ENCODE results near the gene GRM4.

Gene GRM4

DNA sequence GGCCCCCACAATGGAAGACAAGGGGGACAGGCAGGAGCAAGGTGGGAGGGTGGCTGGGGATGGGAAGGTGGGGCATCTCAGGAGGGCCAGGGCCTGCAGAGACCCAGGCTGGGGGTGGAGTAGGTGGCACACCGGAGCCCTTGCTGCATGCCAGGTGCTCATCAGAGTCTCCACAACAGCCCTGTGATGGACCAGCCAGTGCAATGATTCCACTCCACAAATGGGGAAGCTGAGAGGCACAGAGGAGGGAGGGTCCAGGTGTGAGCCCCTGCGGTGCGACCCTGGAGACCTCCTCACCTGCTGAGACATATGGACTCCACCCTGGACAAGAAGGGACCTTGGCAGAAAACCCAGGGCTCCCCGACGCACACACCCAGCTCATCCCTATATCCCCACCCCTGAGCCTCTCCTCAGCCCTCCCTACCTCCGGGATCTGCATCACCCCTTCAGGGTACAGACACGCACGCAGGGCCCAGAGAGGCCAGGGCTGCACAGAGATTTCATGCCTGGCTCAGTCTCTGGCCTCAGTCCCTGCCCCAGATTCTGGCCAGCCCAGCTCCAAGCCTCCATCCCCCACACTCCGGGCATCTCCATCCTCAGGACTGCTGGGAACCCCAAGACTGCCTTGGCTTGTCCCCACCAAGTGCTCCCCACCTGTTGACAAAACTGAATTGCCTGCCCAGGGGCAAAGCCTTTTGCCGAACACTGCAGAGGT, 7.1 kb upstream of the GRM4 start:
- Histone ChIP-seq H3K9me3 (ENCODE audit: low read depth, low read length) (no peaks in the 10 kb centered on the region), H3K9ac (ENCODE audit: insufficient read length) (no peak overlapping the region), H3K27ac (no peak overlapping the region), H3K4me3 (no peak overlapping the region), H3K36me3 (ENCODE audit: insufficient read depth, low read length) (no peaks in the 10 kb centered on the region)
- no peak for DNase-seq (ENCODE audit: low read depth, low spot score)
- TF ChIP-seq EZH2 (IDR thresholded peaks at IDR 0.05) (no peak), POLR2AphosphoS5 (IDR thresholded peaks at IDR 0.05; ENCODE audit: borderline replicate concordance, low read depth, low read length) (no peak), FOXP2 (optimal IDR thresholded peaks at IDR 0.05; ENCODE audit: control extremely low read depth, extremely low read length, insufficient read depth) (no peak)

DNA sequence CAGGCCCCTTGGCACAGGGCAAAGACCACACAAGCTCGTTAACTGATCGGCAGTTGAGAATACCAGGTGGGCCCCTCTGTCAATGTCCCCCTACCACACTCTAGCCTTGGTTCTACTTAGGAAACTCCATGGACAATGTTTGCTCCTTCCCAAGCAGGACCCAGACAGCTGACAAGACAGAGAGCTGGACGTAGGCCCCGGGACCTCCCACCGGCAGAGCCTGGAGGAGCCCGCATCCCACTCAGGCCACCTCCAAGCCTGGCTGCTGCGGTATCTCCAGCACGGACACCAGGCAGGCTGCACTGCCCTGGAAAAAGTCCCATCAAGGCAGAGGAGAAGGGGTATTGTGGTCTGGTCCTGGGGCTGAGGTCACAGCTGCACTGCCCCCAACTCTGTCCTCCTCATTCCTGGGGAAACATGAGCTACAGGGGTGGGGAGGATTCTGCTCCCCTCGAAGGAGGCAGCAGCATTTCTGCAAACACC, 6.2 kb upstream of the GRM4 start:
- DNase-seq (ENCODE audit: low read depth, low spot score), result no peak
- Histone ChIP-seq H3K9me3 (ENCODE audit: low read depth, low read length) (no peaks in the 10 kb centered on the region), H3K4me3 (no peak overlapping the region), H3K27ac (no peak overlapping the region), H3K9ac (ENCODE audit: insufficient read length) (no peak overlapping the region), H3K36me3 (ENCODE audit: insufficient read depth, low read length) (no peaks in the 10 kb centered on the region)
- TF ChIP-seq EZH2 (IDR thresholded peaks at IDR 0.05), result no peak
- TF ChIP-seq FOXP2 (optimal IDR thresholded peaks at IDR 0.05; ENCODE audit: control extremely low read depth, extremely low read length, insufficient read depth), result no peak
- no peak for TF ChIP-seq POLR2AphosphoS5 (IDR thresholded peaks at IDR 0.05; ENCODE audit: borderline replicate concordance, low read depth, low read length)

DNA sequence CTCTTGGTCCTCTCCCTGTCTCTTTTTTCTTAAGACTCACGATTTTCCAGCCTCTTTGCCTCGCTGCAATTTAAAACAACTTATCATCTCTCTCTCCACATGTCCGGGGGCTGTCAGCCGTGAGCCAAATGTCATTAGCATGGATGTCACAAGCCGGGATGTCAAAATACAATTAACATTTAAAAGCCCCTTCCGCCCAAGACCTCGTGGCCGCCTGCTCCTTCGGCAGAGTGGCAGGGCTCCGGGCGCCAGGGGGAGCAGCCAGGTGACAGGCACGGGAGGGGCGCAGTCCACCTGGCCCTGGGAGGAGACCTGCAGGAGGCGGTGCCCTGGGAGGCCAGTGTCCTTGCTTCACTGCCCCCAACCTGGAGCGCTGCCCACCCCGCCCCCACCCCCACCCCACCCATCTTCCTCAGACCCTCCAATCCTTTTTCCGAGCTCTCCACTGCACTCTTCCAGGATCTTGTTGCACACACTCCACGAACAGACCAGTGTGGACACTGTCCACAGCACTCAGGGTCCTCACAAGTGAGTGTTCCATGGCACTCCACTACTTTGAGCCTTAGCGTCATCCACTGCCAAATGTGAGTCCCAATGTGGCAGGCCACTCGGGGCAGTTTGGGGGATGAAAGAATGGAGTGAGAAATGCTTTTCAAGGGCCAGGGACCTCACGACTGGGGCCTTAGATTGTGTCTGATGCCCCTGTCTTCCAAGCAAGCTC, 5.6 kb upstream of the GRM4 start:
- H3K9ac ChIP-seq (ENCODE audit: insufficient read length), result no peak overlapping the region
- H3K36me3 ChIP-seq (ENCODE audit: insufficient read depth, low read length), result no peaks in the 10 kb centered on the region
- H3K9me3 ChIP-seq (ENCODE audit: low read depth, low read length), result no peaks in the 10 kb centered on the region
- TF ChIP-seq FOXP2 (optimal IDR thresholded peaks at IDR 0.05; ENCODE audit: control extremely low read depth, extremely low read length, insufficient read depth) (no peak), EZH2 (IDR thresholded peaks at IDR 0.05) (no peak), POLR2AphosphoS5 (IDR thresholded peaks at IDR 0.05; ENCODE audit: borderline replicate concordance, low read depth, low read length) (no peak)
- DNase-seq (ENCODE audit: low read depth, low spot score), result no peak
- no peak overlapping the region for H3K4me3 ChIP-seq
- no peak overlapping the region for H3K27ac ChIP-seq

DNA sequence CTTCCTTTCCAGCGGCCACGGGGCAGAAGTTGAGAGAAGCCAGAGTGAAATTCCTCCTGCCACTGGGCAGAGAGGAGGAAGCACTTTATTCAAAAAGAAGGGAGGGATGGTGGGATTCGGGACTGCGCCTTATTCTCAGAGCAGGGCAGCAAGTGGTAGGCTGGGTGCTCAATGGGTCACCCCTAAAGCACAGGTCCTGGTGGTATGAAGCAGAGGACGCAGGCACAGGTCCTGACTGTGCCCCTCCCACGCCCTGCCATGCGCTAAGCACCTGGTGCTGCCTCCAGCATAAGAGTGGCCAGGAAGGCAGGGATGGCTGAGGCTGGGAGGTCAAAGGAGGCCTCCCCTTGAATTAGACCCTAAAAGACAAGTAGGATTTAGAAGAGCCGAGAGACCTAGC, 4.9 kb upstream of the GRM4 start:
- H3K4me3 ChIP-seq, result no peak overlapping the region
- no peak overlapping the region for H3K9ac ChIP-seq (ENCODE audit: insufficient read length)
- TF ChIP-seq EZH2 (IDR thresholded peaks at IDR 0.05) (no peak), POLR2AphosphoS5 (IDR thresholded peaks at IDR 0.05; ENCODE audit: borderline replicate concordance, low read depth, low read length) (no peak), FOXP2 (optimal IDR thresholded peaks at IDR 0.05; ENCODE audit: control extremely low read depth, extremely low read length, insufficient read depth) (no peak)
- no peak for DNase-seq (ENCODE audit: low read depth, low spot score)
- no peaks in the 10 kb centered on the region for H3K9me3 ChIP-seq (ENCODE audit: low read depth, low read length)
- no peaks in the 10 kb centered on the region for H3K36me3 ChIP-seq (ENCODE audit: insufficient read depth, low read length)
- no peak overlapping the region for H3K27ac ChIP-seq

DNA sequence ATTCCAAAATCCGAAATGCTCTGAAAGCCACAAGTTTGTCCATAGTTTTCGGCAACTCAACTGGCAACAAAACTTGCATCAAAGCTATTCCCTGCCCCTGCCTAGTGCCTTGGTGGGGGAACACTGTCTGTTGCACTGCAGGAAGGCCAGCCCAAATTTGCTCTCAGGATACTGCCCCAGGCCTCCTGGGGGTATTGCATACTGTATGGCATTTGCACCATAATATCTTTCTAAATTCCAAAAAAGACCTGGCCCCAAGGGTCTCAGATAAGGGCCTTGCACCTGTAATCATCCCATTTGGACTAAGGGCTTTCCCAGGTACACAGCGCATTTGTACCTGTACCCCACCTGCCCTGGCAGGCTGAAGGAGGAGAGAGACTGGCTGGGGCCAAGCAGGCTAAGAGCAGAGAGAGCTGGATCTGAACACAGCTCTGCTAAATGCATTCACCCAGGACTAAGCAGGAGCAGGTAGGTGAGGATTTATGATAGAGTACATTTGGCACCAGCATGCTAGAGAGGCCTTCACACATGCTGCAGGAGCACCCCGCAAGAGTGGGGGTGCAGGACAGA, 4.0 kb upstream of the GRM4 start:
- Histone ChIP-seq H3K4me3 (no peak overlapping the region), H3K36me3 (ENCODE audit: insufficient read depth, low read length) (no peaks in the 10 kb centered on the region), H3K9ac (ENCODE audit: insufficient read length) (no peak overlapping the region), H3K9me3 (ENCODE audit: low read depth, low read length) (no peaks in the 10 kb centered on the region), H3K27ac (no peak overlapping the region)
- no peak for TF ChIP-seq POLR2AphosphoS5 (IDR thresholded peaks at IDR 0.05; ENCODE audit: borderline replicate concordance, low read depth, low read length)
- TF ChIP-seq FOXP2 (optimal IDR thresholded peaks at IDR 0.05; ENCODE audit: control extremely low read depth, extremely low read length, insufficient read depth), result no peak
- TF ChIP-seq EZH2 (IDR thresholded peaks at IDR 0.05), result no peak
- no peak for DNase-seq (ENCODE audit: low read depth, low spot score)

DNA sequence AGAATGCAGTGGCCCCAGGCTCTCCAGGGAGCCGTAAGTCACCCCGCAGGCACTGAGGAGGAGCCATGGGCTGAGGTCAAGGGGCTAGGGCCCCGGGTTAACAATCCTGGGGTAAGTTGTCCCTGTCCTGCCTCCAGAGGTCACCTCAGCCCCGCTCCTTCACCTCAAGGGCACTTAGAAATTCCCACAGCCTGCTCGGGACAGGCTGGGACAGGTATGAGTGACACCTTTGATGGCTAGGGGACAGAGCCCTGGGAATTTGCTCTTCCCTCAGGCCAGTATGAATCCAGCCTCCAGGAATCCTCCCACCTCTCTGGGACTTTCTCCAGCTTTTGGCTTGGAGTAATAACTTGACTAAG, 3.5 kb upstream of the GRM4 start:
- no peaks in the 10 kb centered on the region for H3K9me3 ChIP-seq (ENCODE audit: low read depth, low read length)
- H3K36me3 ChIP-seq (ENCODE audit: insufficient read depth, low read length), result no peaks in the 10 kb centered on the region
- H3K4me3 ChIP-seq, result no peak overlapping the region
- DNase-seq (ENCODE audit: low read depth, low spot score), result no peak
- TF ChIP-seq EZH2 (IDR thresholded peaks at IDR 0.05), result no peak
- TF ChIP-seq POLR2AphosphoS5 (IDR thresholded peaks at IDR 0.05; ENCODE audit: borderline replicate concordance, low read depth, low read length), result no peak
- TF ChIP-seq FOXP2 (optimal IDR thresholded peaks at IDR 0.05; ENCODE audit: control extremely low read depth, extremely low read length, insufficient read depth), result no peak
- H3K27ac ChIP-seq, result no peak overlapping the region
- H3K9ac ChIP-seq (ENCODE audit: insufficient read length), result no peak overlapping the region

DNA sequence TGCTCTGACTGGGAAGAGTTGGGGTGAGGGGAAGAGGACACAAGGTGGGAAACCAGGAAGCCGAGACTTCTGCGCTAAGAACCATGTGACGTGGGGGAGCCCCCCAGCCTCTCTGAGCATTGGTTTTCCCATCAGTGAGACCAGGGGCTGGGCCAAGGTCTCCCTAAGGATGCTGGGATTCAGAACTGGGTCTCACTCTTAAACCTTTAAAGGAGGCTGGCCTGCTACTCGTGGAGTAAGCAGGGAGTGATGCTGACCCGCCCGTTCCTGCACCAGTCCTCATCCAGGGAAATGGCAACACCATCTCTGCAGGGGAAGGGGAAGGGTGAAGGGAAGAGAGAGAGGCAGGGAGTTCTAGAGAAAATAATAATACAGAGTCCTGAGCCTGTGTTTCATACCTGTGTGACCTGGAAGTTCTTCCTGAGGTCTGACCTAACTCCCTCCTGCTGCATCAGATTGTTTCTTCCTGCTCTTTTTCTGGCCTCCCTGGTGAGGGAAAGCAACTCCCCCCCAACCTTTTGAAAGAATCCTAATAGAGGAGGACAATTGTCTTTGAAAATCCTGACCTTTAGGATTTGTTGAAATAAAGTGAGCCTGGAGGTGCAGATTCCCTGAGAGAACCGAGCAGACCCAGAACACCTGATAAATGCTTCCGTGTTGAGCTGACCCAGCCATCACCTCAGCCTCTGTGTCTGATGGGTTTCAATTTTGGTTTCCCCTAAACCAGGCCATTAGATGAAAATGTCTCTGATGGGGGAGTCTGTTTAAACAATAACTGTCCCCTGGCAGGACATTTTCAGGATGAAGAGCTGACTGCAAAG, 3.0 kb upstream of the GRM4 start:
- no peaks in the 10 kb centered on the region for H3K36me3 ChIP-seq (ENCODE audit: insufficient read depth, low read length)
- no peaks in the 10 kb centered on the region for H3K9me3 ChIP-seq (ENCODE audit: low read depth, low read length)
- TF ChIP-seq FOXP2 (optimal IDR thresholded peaks at IDR 0.05; ENCODE audit: control extremely low read depth, extremely low read length, insufficient read depth) (no peak), POLR2AphosphoS5 (IDR thresholded peaks at IDR 0.05; ENCODE audit: borderline replicate concordance, low read depth, low read length) (no peak), EZH2 (IDR thresholded peaks at IDR 0.05) (no peak)
- no peak overlapping the region for H3K27ac ChIP-seq
- H3K4me3 ChIP-seq, result no peak overlapping the region
- no peak for DNase-seq (ENCODE audit: low read depth, low spot score)
- H3K9ac ChIP-seq (ENCODE audit: insufficient read length), result no peak overlapping the region

All from SK-N-MC (cell line).